HPDE6-E6E7 (cell line): ENCODE data around the gene RPS15A.

Source experiments
- DNase-seq: peaks from one replicate; pipeline ENCODE4 v3.0.0; 2011; ENCODE audit warnings: missing footprints; ENCODE audit errors: extremely low spot score

Gene RPS15A

GRCh38 chr16:18789850-18790706 lies at the start of gene RPS15A:
Gene RPS15A (minus strand): TSS chr16:18790334. CDS start chr16:18789113, 1,221 bp downstream.
- DNase-seq: peak; percentile 97

DNA sequence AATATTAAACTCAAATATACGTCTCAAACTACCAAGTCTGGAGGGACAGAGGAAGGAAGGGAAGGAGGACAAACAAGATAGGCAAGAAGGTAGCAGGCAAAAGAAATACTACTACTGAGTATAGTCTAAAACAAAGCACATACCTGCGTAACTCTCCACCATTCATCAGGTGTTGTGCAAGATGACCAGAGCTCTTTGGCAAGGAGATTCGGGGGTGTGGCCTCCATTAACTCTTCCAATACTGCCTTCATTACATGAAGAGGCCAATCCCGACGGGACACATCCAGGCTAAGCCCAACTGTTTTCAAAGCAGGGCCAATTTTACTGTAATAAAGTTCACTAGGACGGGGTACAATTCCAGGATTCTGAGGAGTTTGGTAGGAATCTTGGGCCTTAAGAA lies 49.4 kb upstream of the RPS15A start:
- DNase-seq: no peak

DNA sequence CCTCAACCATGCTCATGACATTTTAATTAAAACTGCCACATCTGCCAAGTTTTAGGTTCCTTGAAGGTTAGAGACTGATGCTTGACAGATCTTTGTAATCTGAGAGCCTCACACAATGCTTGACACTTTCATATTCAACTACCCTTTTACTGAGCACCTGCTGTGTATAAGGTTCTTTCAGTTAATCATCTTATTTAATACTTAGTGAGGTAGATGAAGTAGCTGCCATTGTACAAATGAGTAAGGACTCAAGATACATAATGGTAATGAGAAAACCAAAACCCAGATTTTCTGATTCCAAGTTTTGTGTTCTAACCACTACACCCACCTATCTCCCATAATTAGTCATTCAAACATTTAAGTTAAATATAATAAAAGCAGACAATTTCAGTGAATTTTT lies 46.6 kb upstream of the RPS15A start:
- no peak for DNase-seq

DNA sequence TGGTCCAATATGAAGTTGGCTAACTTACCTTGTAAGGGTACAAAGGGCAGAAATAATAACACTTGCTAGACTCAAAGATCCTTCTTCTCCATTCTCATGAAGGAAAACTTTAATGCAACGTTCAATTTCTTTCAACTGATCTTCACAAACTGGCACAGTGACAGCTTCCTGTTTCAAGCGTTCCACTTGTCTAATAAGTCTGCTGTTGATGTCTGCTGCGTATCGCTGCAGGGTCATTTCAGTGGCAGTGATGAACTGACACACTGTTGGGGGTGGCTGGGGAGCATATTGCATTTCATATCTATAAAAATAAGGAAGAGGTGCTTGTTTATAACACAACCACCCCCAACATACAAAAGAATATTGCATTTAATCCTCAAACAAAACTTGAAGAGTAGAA lies 44.7 kb upstream of the RPS15A start:
- DNase-seq: no peak

GRCh38 chr16:18833707-18834505 lies 43.8 kb upstream of the RPS15A start:
- no peak for DNase-seq

DNA sequence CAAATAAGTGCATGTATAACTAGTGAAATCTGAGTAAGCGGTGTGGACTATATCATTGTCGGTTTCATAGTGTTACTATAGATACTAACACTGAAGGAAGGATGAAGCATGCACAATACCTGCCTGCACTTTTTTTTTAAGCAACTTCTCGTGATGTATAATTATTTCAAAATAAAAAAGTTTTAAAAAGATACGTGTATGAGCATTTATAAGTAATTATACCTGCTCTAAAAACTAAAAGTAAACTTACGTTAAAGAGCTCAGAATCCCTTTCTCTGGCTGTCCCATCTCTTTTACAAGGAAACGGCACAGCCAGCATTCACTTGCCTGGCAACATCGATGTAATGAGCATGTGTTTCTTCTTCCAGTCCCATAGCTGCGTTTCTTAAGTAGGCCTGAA lies 42.5 kb upstream of the RPS15A start:
- DNase-seq: no peak

DNA sequence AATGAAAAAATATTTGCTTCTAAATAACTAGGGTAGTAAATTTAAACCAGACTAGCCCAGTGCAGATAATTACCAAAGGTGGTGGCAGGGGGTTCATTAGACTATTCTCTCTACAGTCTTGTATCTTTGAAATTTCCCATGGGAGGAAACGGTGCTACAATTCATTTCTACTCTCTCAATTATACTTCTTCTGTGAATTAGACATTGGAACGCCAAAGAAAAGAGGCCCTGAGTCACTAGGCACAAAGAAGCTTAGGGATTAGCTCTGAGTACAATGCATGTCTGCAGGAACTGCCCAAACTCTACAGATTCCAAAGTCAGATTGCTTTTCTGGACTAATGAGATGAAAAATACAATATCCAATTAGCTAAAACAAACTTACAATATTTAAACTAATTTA lies 41.9 kb upstream of the RPS15A start:
- DNase-seq: no peak

- DNase-seq: no peak
These were observed 39.1 kb upstream of the RPS15A start for GRCh38 chr16:18829251-18829650.

- no peak for DNase-seq
These were observed 37.8 kb upstream of the RPS15A start for GRCh38 chr16:18827890-18828289.

DNA sequence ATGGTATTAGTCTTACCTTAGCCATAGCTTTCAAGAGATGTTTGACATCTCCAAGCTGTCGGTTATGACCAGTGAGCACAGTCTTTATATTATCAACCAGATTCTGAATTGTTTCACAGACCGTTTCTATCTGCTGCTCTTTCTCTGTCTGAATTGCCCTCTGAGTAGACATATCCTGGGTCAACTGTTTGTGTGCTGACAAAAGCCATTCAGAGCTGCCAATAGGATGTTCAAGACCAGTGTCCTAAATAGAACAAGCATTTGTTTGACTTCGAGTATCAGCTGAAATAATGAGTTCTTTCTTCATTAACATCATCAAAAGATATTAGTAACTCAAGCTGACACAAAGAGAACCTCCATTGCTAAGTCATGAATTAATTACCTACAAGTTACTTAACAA lies 26.2 kb upstream of the RPS15A start:
- DNase-seq: no peak

DNA sequence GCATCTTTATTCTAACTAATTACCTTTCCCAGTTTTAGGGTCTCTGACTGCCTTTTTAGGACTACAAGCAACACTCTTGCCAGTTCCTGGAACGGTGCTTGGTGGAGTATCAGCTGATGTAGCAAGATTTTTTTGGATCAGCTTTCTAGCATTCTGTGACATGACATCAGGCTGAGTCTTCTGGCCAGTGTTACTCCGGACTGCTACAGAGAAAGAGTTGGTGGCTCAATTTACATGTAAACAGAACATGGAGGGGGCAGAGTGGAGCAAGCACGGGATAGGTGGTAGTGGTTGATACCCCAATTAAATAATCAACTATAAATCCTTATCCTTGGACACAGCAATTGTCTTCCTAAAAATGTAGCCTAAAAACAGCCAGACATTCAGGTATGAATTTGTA lies 21.8 kb upstream of the RPS15A start:
- no peak for DNase-seq

- no peak for DNase-seq
These were observed 19.0 kb upstream of the RPS15A start for GRCh38 chr16:18809165-18809564.

GRCh38 chr16:18805257-18805773 lies 15.2 kb upstream of the RPS15A start:
- DNase-seq: no peak

- DNase-seq: no peak
These were observed 14.4 kb upstream of the RPS15A start for GRCh38 chr16:18804540-18804939.

DNA sequence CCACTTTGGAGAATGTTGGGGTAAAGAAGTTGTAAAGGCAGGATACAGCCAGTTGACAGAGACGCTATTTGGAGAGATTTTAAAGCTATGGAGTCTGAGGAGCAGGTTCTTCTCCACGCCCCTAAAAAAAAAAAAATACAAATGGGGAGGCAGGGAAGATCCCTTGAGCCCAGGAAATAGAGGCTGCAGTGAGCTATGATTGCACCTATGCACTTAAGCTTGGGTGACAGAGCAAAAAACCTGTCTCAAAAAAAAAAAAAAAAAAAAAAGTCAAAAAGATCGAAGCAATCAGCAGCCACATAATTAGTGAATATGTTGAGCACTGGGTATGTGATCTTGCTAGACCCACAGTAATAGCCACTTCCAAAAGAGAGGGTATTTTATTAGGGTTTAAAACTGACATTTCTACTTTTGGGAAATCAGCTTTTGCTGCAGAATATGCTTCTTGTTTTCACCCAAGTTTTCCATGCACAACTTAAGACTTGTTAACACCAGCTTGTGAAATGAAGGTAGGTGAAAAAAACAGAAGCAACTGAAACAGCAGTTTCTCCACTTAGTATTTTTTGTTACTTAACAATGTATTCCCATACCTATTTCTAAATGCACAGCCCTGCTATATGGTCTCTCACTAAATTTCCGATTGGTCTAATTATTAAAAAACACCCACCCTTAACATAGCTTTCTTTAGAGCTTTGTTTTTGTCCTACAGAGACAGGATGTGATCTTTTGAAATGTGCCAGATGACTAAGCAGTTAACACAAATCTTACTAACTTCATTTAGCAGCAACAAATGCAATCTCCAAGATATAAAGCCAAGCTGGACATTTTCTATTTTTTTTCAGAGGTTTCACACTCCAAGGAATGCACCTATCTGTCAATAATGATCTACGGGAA lies 13.7 kb upstream of the RPS15A start:
- DNase-seq: no peak

GRCh38 chr16:18802767-18803343 lies 12.7 kb upstream of the RPS15A start:
- DNase-seq: no peak

DNA sequence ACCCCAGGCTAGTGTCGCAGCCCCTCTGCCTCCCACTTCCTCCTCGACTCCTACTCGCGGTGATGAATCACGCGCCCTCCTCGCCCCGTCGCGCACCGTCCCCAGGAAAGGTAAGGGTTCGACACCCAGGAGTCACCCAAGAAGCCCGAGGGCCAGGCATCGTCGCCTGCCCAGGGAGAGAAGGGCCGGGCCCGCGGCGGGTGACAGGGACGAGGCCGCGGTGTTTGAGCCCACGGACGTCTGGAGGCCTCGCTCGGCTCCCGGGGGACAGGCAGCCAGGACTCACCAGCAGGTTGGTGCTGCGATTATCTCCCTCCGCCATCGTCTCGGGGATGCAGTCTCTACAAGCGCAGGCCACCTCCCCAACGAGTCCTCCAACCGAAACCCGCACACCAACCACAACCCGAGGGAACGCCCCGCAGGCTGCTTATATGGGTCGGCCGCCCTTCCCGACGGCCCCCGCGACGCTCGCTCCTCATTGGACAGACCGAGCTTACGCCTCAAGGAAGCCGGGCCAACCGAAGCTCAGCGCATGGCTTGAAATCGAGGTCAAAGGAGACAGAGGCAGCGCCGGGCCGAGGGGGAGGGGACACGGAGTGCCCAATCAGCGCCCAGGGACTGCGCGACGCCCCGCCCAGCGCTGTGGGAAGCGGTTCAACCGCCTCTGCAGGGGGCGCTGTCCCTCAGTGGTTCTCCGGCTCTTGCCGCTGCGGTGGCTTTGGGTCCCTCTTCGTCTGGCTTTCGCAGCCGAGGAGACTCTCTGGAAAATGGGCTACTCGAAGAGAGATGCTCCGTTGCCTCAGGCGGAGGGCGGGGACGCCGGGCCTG lies 11.2 kb upstream of the RPS15A start, which contains the start of gene ARL6IP1:
Gene ARL6IP1, minus strand, starts transcription at position 405 of the 828 bp plus-strand sequence. Its CDS starts 83 bp downstream, at position 322.
- peak; percentile 95 for DNase-seq

DNA sequence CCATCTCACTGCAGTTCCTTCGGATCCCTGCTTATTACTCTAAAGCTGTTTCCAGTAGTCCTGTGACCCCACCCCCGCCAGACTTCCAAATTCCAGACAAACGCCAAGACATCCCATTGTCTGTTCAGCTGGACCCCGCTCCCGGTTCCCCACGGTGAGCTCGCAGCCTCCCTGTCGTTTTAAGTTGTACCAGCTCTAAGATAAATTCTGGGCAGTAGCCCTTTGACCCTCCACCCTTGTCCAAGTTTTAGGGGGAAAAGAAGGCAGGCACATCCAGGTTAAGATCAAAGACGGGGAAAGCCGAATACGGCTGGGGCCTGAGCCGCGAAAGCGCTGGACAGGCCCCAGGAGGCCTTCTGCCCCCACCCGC lies 10.6 kb upstream of the RPS15A start:
- no peak for DNase-seq

DNA sequence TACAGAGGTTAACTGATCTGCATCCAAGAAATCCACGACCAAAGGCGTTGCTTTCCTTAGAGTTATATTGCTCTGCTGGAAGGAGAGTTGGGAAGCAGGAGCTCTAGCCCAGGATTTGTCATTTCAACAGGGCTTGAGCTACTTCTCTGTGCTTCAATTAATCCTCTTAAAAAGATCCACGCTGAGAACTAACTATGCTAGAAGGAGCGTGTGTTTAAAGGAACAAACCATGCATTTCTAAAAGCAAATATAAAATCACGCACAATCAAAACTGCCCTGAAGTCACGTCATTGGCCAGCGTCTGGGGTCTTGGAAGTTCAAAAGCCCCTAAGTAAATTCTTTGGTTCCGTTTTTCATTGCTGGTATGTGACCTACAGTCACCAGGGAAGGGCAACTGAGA lies 10.2 kb upstream of the RPS15A start:
- DNase-seq: no peak

DNA sequence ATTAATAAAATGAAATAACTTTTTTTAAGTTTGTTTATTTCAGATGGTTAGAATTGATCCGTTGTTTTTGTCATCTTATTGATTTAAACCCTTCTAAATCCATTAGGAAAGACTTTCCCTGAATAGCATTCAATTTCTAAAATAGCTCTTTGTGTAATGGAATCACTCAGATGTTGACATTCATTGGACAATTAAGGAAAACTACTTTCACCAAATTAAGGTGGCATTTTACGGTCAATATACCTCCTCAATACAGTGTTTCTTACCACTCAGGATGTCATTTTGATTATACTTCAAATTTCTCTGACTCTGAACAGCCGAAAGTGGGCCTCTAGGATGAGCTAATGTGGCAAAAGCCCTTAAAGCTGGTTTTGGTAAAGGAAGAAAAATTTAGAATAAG lies 9.4 kb upstream of the RPS15A start:
- no peak for DNase-seq
